Erythroblast (primary cell): ENCODE measurements around the gene HSPA13.

Experiments
- GATA1 ChIP-seq: IDR thresholded peaks from 2 replicates; pipeline ENCODE4 v1.6.1; 2011; ENCODE audit warnings: low read depth, mild to moderate bottlenecking, control low read depth, low read length, moderate library complexity
- POLR2A ChIP-seq: IDR thresholded peaks from 2 replicates; pipeline ENCODE4 v1.6.1; 2011; ENCODE audit warnings: mild to moderate bottlenecking, low read length

- TF ChIP-seq POLR2A (no peak), GATA1 (no peak)
These were observed 5.3 kb upstream of the HSPA13 start for GRCh38 chr21:14388282-14388681.
